Inflammatory macrophage treated with lipopolysaccharide for 1 hour (primary cell): ENCODE results near the gene TM6SF1.
"Not testable (repeated sequence)": the region's sequence is repeated elsewhere in the genome, so short reads cannot be mapped to it uniquely, and the experiment has no call there.

Experiments used
- DNase-seq, 2 donors: peaks; one replicate each; pipeline ENCODE4 v3.0.0-alpha.2; 2020 to 2022

The TM6SF1 gene

GRCh38 chr15:83118291-83118827 lies 10.9 kb downstream of the TM6SF1 start:
- no peak for DNase-seq

- DNase-seq: no peak
Observed at GRCh38 chr15:83118968-83119367, 11.5 kb downstream of the TM6SF1 start.

- DNase-seq: no peak
Observed at GRCh38 chr15:83119968-83120581, 12.6 kb downstream of the TM6SF1 start.

GRCh38 chr15:83123529-83123928 lies 16.1 kb downstream of the TM6SF1 start:
- no peak for DNase-seq

GRCh38 chr15:83127547-83128150 lies 20.2 kb downstream of the TM6SF1 start:
- DNase-seq: no peak

GRCh38 chr15:83129791-83130190 lies 22.3 kb downstream of the TM6SF1 start:
- DNase-seq: no peak

- DNase-seq: no peak
Observed at GRCh38 chr15:83132861-83133523, 25.5 kb downstream of the TM6SF1 start.

- DNase-seq: not testable (repeated sequence)
Observed at GRCh38 chr15:83142151-83142550, 34.7 kb downstream of the TM6SF1 start.

GRCh38 chr15:83144771-83145170 lies 37.3 kb downstream of the TM6SF1 start:
- DNase-seq: no peak

GRCh38 chr15:83153288-83153687 lies 45.8 kb downstream of the TM6SF1 start:
- DNase-seq: no peak

GRCh38 chr15:83155942-83156341 lies 48.5 kb downstream of the TM6SF1 start:
- DNase-seq: no peak

- DNase-seq: no peak
Observed at GRCh38 chr15:83158393-83158792, 50.9 kb downstream of the TM6SF1 start.

GRCh38 chr15:83160741-83161140 lies 53.3 kb downstream of the TM6SF1 start:
- no peak for DNase-seq

GRCh38 chr15:83163032-83163431 lies 55.6 kb downstream of the TM6SF1 start:
- DNase-seq: no peak

GRCh38 chr15:83164111-83164770 lies 56.8 kb downstream of the TM6SF1 start:
- no peak for DNase-seq

- DNase-seq: no peak
Observed at GRCh38 chr15:83164771-83165404, 57.4 kb downstream of the TM6SF1 start.

GRCh38 chr15:83166218-83166617 lies 58.8 kb downstream of the TM6SF1 start:
- DNase-seq: no peak

GRCh38 chr15:83166830-83167229 lies 59.4 kb downstream of the TM6SF1 start:
- DNase-seq: no peak

- not testable (repeated sequence) for DNase-seq
Observed at GRCh38 chr15:83169576-83169975, 62.1 kb downstream of the TM6SF1 start.

- no peak for DNase-seq
Observed at GRCh38 chr15:83170474-83171165, 63.2 kb downstream of the TM6SF1 start.

GRCh38 chr15:83174891-83175290 lies 67.4 kb downstream of the TM6SF1 start:
- no peak for DNase-seq

- DNase-seq: no peak
Observed at GRCh38 chr15:83178390-83178789, 70.9 kb downstream of the TM6SF1 start.
